ENCODE measurements around the gene CAT. TPM values are rescaled to one million over a fixed set of nuclear protein-coding genes. Genes with fewer than 3 reads are reported as not detected.

The CAT gene
- total RNA-seq, 1 donor from 2014 or later = 126 TPM

DNA sequence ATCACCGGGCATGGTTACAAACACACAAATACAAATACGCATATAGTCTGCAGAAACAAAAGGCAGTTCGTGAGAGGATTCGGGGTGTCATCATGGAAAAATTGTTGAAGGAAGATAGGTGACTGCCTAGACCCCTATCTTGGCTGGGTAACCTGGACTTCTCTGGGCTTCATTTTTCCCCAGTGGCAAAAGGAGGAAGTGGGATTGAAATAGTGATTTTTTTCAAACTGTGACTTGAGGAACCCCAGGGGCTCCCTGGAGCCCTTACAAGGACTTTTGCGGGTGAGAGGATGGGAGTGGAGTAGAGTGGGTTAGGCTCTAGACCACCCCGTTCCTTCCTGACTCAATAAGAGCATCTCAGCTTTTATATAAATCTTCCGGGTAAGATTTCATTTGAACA is 75.9 kb downstream of the CAT start:
- H3K27ac ChIP-seq (replicated peaks) = no peak overlapping the region
- no peaks in the 10 kb centered on the region for H3K4me1 ChIP-seq
- intact Hi-C loops (cut with micrococcal nuclease) = loop anchor here (10.0 kb wide), 1 partner anchor 880 kb away; no protein-coding TSS in a partner anchor
- H3K9me3 ChIP-seq (replicated peaks) = no peaks in the 10 kb centered on the region
- H3K4me3 ChIP-seq = no peak overlapping the region
- no peak for TF ChIP-seq CTCF (IDR thresholded peaks at IDR 0.05; ENCODE audit: borderline replicate concordance)
- no peaks in the 10 kb centered on the region for H3K36me3 ChIP-seq
- no peak for DNase-seq
- H3K27me3 ChIP-seq (ENCODE audit: low read depth) = peaks cover 3% of the 10 kb centered on the region

DNA sequence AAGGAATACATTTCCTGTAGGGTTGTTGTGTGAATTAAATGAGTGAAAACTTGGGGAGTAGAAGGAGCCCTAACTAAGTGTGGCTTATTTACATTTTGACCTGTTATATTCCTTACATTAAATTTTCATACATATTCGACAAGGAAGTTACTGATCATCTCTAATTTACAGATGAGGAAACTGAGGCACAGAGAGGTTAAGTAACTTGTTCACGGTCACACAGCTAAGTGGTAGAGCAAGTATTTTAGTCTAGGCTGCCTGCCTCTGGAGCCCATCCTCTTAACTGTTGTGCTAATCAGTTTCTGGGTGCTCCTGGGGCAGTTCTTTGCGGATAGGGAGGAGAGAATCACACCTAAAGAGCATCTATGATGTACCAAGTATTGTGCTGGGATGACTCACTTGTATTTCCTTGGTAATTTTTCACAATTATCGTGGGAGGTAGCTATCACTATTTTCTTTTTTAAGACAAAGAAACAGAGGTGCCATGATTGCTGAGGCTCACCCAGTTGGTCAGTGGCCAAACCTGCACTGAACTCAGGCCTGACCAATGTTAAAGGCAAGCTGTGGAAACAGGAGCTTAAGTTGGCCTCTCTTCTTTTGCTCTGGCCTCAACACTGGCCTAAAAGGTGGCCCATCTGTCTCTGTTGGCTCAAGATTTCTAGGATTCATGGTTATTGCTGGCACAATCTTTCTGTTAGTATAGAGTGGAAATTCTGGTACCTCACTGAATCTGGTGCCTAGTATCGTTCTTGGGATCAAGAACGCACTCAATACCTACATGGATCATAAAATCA is 77.7 kb downstream of the CAT start:
- Histone ChIP-seq H3K4me3 (no peak overlapping the region), H3K27me3 (ENCODE audit: low read depth) (peaks cover 3% of the 10 kb centered on the region), H3K9me3 (replicated peaks) (no peaks in the 10 kb centered on the region), H3K27ac (replicated peaks) (no peak overlapping the region), H3K4me1 (no peaks in the 10 kb centered on the region), H3K36me3 (no peaks in the 10 kb centered on the region)
- no peak for DNase-seq
- TF ChIP-seq CTCF (IDR thresholded peaks at IDR 0.05; ENCODE audit: borderline replicate concordance) = no peak
- intact Hi-C loops (cut with micrococcal nuclease) = loop anchor here (10.0 kb wide), 1 partner anchor 878 kb away; no protein-coding TSS in a partner anchor

DNA sequence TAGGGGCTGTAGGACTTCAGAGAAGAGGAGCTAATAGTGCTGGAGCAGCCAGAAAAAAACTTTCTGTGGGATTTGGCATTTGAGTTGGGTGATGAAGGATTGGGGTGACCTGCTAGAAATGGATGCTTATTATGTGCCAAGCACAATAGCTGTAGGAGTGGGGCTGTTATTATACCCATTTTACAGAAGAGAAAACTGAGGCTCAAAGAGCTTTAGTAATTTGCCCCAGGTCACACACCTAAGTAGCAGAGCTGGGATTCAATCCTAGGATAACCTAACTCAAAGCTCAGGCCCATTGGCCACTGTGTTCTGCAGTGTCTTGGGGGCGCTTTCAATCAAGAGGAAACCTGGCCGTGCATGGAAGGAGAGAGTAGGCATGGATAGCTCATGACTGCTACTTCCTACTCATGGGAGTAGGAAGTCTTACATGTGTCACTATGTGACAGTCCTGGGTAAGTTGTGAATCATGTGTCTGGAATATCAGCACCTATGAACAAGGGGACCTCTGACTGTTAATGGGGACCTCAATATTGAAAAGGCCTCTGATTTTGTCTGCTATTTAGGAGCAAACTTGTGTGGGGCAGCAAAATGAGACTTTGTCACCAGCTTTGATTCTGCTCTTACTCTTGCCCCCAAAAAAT is 81.0 kb downstream of the CAT start:
- H3K9me3 ChIP-seq (replicated peaks) = no peaks in the 10 kb centered on the region
- H3K4me1 ChIP-seq = no peaks in the 10 kb centered on the region
- no peak overlapping the region for H3K27ac ChIP-seq (replicated peaks)
- DNase-seq = no peak
- no peaks in the 10 kb centered on the region for H3K36me3 ChIP-seq
- peaks cover 11% of the 10 kb centered on the region for H3K27me3 ChIP-seq (ENCODE audit: low read depth)
- no peak for TF ChIP-seq CTCF (IDR thresholded peaks at IDR 0.05; ENCODE audit: borderline replicate concordance)
- intact Hi-C loops (cut with micrococcal nuclease) = loop anchor here (10.0 kb wide), 1 partner anchor 875 kb away; no protein-coding TSS in a partner anchor
- no peak overlapping the region for H3K4me3 ChIP-seq

GRCh38 chr11:34521265-34521664 is 82.5 kb downstream of the CAT start:
- Histone ChIP-seq H3K27me3 (ENCODE audit: low read depth) (peaks cover 27% of the 10 kb centered on the region), H3K9me3 (replicated peaks) (no peaks in the 10 kb centered on the region), H3K36me3 (no peaks in the 10 kb centered on the region), H3K27ac (replicated peaks) (no peak overlapping the region), H3K4me3 (no peak overlapping the region), H3K4me1 (no peaks in the 10 kb centered on the region)
- TF ChIP-seq CTCF (IDR thresholded peaks at IDR 0.05; ENCODE audit: borderline replicate concordance) = no peak
- intact Hi-C loops (cut with micrococcal nuclease) = no loop called here
- no peak for DNase-seq

Other genes with a start within 250 kb of the CAT start
- gene ABTB2, start 80.9 kb upstream of the CAT start, total RNA-seq = 24.7 TPM
- not detected for gene ELF5, start 74.9 kb downstream of the CAT start, total RNA-seq
- gene EHF, start 182.2 kb downstream of the CAT start, total RNA-seq = 1.6 TPM

Measured in left ventricle myocardium inferior (tissue), 1 donor.